ENCODE measurements around the gene CCDC167.

CCDC167 gene

GRCh38 chr6:37528541-37528940 lies 28.8 kb upstream of the CCDC167 start:
- no peak for DNase-seq

GRCh38 chr6:37525460-37526357 lies 26.0 kb upstream of the CCDC167 start:
- DNase-seq: no peak

GRCh38 chr6:37524970-37525318 lies 25.3 kb upstream of the CCDC167 start:
- no peak for DNase-seq

- no peak for DNase-seq
Observed at GRCh38 chr6:37524025-37524969, 24.6 kb upstream of the CCDC167 start.

- no peak for DNase-seq
Observed at GRCh38 chr6:37523412-37523811, 23.7 kb upstream of the CCDC167 start.

- no peak for DNase-seq
Observed at GRCh38 chr6:37522836-37523235, 23.1 kb upstream of the CCDC167 start.

- DNase-seq: no peak
Observed at GRCh38 chr6:37521674-37522073, 22.0 kb upstream of the CCDC167 start.

- DNase-seq: no peak
Observed at GRCh38 chr6:37520926-37521325, 21.2 kb upstream of the CCDC167 start.

- no peak for DNase-seq
Observed at GRCh38 chr6:37519461-37519860, 19.8 kb upstream of the CCDC167 start.

GRCh38 chr6:37518116-37518515 lies 18.4 kb upstream of the CCDC167 start:
- DNase-seq: no peak

GRCh38 chr6:37517411-37517812 lies 17.7 kb upstream of the CCDC167 start:
- peak; percentile 84 for DNase-seq

- peak; percentile 43 for DNase-seq
Observed at GRCh38 chr6:37516920-37517405, 17.3 kb upstream of the CCDC167 start.

- peak; percentile 91 for DNase-seq
Observed at GRCh38 chr6:37516076-37516919, 16.6 kb upstream of the CCDC167 start.

- no peak for DNase-seq
Observed at GRCh38 chr6:37515712-37516075, 16.0 kb upstream of the CCDC167 start.

GRCh38 chr6:37514837-37515236 lies 15.1 kb upstream of the CCDC167 start:
- peak; percentile 54 for DNase-seq

GRCh38 chr6:37514321-37514771 lies 14.7 kb upstream of the CCDC167 start:
- DNase-seq: peak; percentile 72

- DNase-seq: no peak
Observed at GRCh38 chr6:37513576-37513975, 13.9 kb upstream of the CCDC167 start.

- peak; percentile 27 for DNase-seq
Observed at GRCh38 chr6:37513155-37513554, 13.5 kb upstream of the CCDC167 start.

GRCh38 chr6:37512400-37513011 lies 12.8 kb upstream of the CCDC167 start:
- DNase-seq: no peak

GRCh38 chr6:37511910-37512399 lies 12.3 kb upstream of the CCDC167 start:
- DNase-seq: no peak

GRCh38 chr6:37511201-37511600 lies 11.5 kb upstream of the CCDC167 start:
- no peak for DNase-seq
